ENCODE measurements around the gene CD209.

Gene CD209

GRCh38 chr19:7739211-7739755, 8.1 kb downstream of the CD209 start:
- H3K4me3 ChIP-seq (ENCODE audit: low read depth, low read length), result no peak overlapping the region
- TF ChIP-seq CTCF (IDR thresholded peaks at IDR 0.05; ENCODE audit: low read depth, low read length, missing control alignments), result no peak
- no peak for DNase-seq (ENCODE audit: low read depth)

GRCh38 chr19:7738023-7738422, 9.3 kb downstream of the CD209 start:
- TF ChIP-seq CTCF (IDR thresholded peaks at IDR 0.05; ENCODE audit: low read depth, low read length, missing control alignments), result no peak
- no peak for DNase-seq (ENCODE audit: low read depth)
- H3K4me3 ChIP-seq (ENCODE audit: low read depth, low read length), result no peak overlapping the region

GRCh38 chr19:7737215-7737614, 10.1 kb downstream of the CD209 start:
- DNase-seq (ENCODE audit: low read depth), result no peak
- no peak for TF ChIP-seq CTCF (IDR thresholded peaks at IDR 0.05; ENCODE audit: low read depth, low read length, missing control alignments)
- no peak overlapping the region for H3K4me3 ChIP-seq (ENCODE audit: low read depth, low read length)

- DNase-seq (ENCODE audit: low read depth), result no peak
- H3K4me3 ChIP-seq (ENCODE audit: low read depth, low read length), result no peak overlapping the region
- no peak for TF ChIP-seq CTCF (IDR thresholded peaks at IDR 0.05; ENCODE audit: low read depth, low read length, missing control alignments)
Measured at GRCh38 chr19:7736148-7736547, 11.2 kb downstream of the CD209 start.

- no peak for DNase-seq (ENCODE audit: low read depth)
- no peak for TF ChIP-seq CTCF (IDR thresholded peaks at IDR 0.05; ENCODE audit: low read depth, low read length, missing control alignments)
Measured at GRCh38 chr19:7734220-7735203, 12.8 kb downstream of the CD209 start.

GRCh38 chr19:7733376-7733775, 14.0 kb downstream of the CD209 start:
- no peak for DNase-seq (ENCODE audit: low read depth)
- no peak for TF ChIP-seq CTCF (IDR thresholded peaks at IDR 0.05; ENCODE audit: low read depth, low read length, missing control alignments)
- H3K4me3 ChIP-seq (ENCODE audit: low read depth, low read length), result no peak overlapping the region

More at GRCh38 chr19:7734220-7735203, 12.8 kb downstream of the CD209 start:
- H3K4me3 ChIP-seq (ENCODE audit: low read depth, low read length), result no peak overlapping the region

Measured in GM12864 (cell line).